NCI-H2081 (cell line): ENCODE measurements around the gene CACNA2D2.
"Not testable (repeated sequence)": the region's sequence is repeated elsewhere in the genome, so short reads cannot be mapped to it uniquely, and the experiment has no call there.

Experiments used
- DNase-seq, 2 experiments: peaks; one replicate each; lab custom pipeline; 2025; lab: John Stamatoyannopoulos, UW

CACNA2D2 gene

DNA sequence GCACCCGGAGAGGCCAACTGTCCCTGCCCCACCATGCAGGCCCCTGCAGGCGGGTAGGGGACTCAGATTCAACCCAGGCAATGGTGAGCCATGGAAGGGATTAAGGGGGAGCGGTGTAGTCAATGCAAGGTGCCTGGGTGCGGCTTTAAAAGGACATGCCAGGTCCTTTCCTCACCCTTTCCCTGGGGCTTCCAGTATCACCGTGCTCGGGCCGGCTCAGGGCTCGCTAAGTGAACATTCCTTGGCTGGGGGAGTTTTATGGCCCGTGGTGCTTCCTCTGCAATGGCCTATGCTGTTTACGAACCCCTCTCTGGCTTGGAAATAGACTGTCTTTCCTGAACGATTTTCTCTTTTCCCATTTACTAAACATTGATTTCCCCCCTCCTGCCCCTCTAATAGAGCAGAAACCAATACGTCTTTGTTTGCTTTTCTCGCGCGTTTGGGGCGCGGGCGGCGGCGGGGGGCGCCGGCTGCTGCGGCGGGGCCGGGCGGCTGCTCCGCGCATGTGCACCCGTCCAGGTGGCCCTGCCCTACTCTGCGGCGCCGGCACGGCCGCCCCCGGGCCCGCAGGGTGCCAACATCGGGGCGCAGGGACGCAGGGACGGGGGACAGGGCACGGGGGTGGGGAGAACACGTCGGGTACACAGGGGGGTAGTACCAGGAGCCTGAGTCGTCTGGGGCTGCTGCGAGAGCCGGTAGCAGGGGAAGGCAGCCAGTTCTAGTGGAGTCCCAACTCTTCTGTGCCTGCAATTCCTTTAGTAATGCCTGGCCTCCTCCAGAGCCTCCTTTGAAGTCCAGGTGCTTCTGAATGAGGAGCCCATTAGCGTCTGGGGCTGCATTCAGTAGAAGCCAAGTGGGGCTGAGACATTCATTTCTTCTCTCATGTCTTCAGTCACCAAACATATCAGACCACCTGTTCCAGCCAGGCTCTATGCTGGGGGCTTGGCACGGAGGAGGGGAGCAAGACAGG, 26.9 kb upstream of the CACNA2D2 start:
- DNase-seq, result no peak

DNA sequence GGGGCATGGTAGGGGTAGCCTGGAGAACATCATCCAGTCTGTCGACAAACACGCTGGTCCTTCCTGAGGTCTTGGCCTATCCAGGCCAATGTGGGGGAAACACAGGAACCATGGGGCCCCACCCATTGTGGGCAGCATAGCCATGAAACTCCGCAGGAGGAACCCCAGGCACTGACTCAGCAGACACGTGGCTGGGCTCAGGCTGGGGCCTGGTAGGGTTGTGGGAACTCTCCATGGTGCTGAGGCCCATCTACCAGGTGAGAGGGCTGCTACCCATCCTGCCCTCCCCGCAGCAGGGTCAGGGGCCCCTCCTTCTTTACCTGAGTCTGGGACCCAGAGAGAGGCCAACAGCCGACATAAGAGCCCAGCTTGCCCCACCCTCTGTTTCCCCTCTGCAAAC, 22.6 kb upstream of the CACNA2D2 start:
- DNase-seq, result no peak

DNA sequence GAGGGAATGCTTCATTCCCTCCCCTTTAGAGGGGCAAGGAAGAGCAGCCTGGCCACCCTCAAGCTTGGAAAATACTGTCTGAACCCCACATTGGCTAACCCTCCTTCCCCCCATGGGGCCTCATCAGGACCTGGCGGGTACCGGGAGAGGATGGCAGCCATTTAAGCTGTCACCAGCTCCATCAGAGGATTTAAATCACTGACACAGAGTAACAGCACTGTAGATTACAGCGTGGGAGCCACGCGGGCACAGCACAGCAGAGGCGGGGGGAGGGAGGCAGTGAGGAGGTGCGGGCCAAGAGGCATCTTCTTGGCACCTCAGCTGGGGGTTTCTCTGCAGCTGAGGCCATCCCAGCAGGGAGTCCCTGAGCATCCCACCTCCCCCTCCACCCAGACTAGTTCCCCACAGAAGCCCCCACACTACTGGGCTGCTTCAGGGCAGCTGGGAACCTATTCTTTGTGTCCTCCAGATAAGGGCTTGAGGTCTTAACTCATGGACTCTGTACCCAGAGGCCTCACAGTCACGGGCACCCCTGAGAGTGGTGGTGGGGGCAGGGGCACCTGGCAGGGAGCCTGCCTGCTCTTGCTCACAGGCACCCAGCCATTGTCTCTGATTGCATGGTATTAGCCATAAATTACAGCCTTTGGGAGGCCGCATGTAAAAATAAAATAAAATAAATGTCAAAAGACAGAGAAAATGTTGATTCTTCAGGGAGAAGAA, 21.9 kb upstream of the CACNA2D2 start:
- peak in 1 of 2 experiments; percentile 15 for DNase-seq

DNA sequence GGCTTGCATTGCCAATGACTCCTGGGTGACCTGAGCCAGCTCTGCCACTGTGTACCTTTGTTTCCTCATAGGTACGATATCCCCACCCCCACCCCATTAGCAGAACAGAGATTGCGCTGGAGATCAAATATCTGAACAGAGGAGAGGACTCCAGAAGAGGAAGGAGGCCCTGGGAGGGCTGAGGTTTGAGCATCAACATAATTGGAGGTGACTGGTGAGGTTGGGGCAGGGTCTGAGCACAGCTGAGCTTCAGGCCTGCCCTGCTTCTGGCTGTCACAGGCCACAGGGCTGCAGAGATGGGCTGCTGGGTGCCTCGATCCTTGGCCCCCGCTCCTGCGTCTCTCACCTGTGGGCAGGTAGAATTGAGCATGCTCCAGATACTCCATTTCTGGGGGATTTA, 21.3 kb upstream of the CACNA2D2 start:
- no peak for DNase-seq

DNA sequence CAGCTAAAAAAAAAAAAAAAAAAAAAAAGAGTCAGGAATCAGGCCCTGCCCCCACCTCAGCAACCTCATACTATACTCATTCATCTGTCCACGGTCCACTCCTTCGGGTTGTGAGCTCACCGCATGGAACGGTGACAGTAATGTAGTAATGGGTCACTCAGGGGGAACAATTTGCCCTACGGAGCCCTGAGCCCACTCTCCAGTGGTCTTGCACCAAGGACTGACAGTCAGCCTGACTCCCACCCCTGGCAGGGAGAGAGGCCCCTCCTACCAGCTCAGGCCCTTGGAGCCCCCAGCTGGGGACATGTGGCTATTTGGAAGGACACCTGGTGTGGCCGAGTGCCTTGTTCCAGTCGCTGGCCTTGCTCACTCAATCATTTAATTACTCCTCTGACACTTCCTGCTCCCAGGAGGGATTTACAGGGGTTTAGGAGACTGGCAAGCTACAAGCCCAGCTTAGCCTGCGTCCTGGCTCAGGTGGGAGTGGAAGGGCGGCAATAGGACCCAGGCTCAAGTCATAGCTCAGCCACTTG, 19.9 kb upstream of the CACNA2D2 start:
- DNase-seq, result peak in 1 of 2 experiments; percentile 6

DNA sequence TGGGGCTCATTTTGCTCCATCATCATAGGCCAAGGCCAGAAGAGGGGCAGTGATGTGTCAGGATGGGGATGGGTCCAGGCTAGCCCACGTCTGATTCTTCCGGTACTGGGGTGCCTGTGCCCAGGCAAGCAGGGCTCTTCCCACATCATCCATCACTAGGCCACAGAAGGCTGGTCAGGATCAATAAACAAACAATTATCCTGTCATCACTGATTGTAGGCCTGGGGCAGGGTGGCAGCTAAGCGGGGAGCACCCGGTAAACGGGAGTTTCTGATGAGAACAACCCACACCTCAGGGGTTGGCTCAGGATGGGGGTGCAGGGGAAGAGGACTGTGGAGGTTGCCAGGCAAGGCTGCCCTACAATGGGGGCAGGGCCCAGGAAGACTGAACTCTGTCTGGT, 18.1 kb upstream of the CACNA2D2 start:
- no peak for DNase-seq

DNA sequence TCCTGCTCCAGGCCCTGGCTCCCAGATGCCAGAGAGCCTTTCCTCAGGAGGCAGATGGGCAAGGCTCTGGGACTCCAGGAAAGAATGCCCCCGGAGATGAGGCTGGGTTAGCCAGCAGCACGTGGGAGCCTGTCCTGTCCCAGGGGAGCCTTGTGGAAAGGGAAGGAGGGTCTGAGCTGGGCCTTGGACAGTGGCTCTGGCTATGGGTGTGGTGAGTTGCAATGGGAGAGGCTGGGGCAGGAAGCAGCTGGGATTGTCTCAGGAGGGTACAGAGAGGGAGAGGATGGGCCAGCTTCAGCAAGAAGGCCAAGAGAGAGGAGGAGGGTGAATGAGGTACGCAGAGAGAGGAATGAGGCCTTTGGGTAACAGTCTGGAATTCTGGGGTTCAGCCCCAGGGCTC, 17.4 kb upstream of the CACNA2D2 start:
- no peak for DNase-seq

DNA sequence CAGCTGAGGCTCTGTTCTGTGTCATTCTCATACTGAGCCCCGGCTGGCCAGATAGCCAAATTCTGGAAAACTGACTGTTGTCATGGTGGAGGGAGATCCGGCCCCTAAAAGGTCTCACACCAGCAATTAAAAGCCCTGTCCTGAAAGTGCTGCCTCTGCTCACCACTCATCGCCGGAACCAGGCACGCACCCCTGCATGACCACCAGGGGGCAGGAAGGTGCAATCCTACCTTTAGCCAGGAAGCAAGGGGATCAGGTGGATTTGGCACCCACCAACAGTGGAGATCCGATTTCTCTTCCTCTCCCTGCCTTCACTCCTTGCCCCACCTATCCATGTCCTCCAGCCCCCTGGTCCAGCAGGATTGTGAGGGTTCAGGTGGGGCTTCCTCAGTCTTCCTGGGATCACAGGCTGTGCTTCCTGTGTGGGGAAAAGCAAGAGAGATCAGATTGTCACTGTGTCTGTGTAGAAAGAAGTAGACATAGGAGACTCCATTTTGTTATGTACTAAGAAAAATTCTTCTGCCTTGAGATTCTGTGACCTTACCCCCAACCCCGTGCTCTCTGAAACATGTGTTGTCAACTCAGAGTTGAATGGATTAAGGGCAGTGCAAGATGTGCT, 16.1 kb upstream of the CACNA2D2 start:
- DNase-seq, result peak; percentile 38 to 50

DNA sequence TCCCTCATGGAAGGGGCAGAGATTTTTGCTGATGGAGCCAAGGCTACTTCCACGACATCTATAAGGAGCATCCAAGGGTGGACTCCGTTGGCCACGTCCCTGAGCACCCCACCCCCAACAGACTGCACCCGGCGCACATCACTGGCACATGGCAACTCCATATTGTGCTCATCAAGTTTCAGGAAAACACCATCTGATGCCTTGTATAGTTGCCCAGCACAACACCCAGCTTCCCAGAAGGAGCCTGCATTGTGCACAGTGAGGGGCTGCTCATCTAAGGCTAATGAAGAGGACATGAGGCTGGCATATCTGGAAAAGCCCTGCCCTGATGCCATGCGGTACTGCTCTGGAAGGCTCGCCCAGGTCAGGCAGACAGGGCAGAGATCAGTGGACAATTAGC, 15.0 kb upstream of the CACNA2D2 start:
- no peak for DNase-seq

DNA sequence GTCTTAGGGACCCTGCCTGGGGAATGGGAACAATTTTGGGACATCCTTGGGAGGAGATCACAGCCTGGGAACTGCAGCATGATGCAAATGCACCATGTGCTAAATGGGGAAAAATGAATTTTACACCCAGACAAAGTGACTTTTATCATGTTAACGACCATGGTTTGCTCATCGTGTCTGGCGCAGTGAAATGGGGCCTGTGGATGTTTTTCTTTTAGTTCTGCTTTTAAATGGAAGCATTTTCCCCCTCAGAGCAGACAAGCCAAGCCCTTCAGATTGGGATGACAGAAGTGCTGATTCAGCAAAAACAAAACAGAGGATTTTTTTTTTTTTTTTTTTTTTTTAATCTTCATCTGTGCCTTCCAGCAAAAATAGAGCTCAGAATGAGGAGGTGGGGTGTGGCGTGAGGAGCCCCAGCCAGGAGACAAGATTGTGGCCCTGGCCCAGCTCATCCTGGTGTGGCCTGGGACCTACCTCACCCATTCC, 14.3 kb upstream of the CACNA2D2 start:
- no peak for DNase-seq

DNA sequence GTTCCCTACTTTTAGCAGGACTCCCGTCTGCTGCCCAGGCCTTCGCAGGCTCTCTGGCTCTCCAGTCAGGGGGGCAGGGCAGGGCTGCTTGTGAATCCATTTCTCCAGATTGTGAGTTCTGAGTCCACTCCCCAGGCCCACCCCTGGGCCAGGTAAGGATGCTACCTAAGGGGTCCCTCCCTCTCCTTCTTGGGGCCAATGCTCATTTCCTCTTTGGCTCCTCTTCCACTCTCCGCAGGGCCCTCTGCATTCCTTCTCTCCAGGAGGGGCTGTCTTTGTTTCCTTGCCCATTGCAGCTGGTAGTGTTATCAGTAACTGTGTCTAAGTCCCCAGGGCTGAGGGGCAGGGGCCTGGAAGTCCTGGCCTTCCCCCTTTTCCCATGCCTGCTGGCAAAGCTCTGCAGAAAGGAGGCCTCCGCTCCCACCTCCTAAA, 13.0 kb upstream of the CACNA2D2 start:
- DNase-seq, result no peak

DNA sequence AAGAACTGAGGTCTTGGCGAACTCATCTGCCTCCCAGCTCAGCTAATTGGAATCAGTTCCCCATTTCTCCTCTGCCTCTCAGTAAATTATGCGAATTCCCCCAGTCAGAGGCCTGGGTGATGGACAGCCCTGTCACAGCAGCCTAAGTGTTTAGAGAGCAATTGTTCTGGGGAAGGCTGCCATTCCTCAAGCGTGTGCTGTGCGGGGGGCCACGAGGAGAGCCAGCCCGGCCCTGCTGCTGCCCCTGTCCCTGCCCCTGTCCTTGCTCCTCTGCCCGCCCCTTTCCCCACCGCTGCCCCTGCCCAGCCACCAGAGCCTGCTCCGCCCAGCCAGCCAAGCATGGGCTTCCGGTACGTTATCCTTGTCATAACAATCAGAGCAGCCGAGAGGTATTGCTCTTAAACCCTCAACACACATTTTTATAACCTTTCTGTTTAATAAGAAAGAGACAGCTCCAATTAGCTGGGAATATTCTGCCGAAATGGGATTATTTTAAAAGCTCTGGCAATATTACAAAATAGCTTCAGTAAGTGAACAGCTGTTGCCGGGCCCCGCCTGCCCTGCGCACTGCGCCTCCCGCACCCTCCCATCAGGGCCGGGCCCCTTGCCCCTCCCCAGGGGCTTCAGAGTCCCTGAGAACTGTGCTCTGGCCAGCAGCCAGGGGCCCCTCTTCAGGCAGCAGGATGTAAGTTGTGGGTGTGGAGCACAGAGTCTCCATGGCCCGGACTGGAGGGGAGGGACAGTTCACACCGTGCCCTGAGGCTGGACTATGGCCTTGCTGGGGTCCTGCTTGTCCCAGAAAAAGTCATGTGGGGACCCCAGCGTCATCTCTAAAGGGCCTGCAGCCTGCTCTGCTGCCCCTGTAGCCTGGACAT, 12.4 kb upstream of the CACNA2D2 start:
- DNase-seq, result peak in 1 of 2 experiments; percentile 5

DNA sequence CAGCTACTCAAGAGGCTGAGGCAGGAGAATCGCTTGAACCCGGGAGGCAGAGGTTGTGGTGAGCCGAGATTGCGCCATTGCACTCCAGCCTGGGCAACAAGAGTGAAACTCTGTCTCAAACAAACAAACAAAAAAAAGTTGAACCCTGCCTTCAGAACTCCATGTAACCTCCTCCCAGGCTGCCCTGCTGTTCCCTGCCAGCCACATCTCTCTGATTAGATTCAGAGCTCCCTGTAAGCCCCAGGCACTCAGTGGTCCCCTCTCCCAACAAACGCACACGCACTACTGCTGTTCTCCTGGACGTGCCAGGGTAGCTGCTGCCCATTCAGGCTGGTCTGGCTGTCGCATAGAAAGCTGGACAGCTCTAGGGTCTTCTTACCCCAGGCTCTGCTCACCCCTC, 9.5 kb upstream of the CACNA2D2 start:
- DNase-seq, result not testable (repeated sequence)

DNA sequence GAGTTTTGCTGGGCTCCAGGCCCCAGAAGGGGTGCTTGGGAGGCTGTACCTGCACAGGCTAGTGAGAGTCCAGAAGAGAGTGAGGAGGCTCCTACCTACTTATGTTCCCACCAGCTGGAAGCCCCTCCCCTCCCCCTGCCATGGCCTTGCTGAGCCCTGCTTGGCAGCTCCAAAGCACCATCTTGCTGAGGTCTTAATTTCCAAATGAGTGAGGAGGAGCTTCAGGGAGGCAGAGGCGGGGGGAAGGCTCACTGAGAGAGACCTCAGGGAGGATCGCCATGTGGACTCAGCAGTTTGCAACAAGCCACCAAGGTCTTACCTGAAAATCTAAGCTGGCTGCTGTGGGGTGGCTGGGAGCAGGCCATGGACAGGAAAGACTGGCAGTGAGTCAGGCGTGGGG, 8.7 kb upstream of the CACNA2D2 start:
- no peak for DNase-seq

DNA sequence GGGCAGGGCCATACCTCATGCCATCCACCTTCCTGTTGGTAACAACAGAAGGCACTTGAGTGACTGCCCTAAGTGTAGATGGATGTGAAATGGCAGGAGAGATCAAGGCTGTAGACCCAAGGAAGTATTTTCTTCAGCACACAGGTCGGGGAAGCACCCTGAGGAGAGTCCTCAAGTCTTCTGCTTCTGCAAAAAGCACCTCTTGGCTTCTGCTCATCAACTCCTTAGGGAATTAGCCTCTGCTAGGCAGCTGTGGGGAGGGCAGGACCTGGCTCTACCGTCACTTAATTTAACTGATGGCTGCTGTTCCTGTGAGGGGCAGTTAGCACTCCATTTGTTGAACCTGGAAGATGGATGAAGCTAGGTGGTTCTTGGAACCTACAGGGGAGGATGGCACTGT, 6.9 kb upstream of the CACNA2D2 start:
- DNase-seq, result no peak

DNA sequence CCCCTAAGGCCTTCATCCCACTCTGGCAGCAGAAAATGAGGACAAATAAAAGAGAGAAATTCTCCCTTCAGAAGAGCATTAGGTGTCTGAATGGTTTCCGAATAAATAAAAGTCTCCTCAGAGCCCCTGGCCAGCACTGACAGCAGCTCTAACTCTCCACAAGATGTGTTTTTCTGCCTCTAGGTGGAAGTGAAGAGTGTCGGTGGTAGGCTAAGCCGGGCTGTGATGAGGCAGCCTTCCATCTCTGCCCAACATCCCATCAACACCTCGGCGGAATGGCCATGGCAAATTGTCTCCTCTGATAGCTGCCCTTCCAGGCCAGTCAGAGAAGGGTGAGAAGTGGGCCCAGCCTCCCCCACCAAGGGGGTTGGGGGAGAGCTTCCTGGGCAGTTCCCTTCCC, 6.3 kb upstream of the CACNA2D2 start:
- DNase-seq, result no peak

DNA sequence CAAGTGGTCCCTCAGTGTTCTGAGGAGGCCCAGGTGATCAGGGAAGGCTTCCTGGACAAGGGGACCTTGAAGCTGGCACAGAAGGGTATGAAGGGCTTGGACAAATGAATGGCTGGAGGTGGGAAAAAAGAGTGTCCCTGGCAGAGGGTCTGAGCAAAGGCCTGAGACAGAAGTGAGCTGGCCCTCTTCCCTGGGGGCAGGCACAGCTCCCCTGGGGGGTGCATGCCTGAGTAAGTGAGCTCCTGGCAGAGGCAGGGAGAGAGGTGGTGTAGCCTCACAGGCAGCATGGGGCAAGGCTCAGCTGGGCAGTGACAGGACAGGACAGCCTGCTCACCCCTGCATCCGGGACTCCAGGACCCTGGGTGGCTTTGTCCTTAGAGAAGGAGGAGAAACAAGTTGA, 5.4 kb upstream of the CACNA2D2 start:
- DNase-seq, result no peak

DNA sequence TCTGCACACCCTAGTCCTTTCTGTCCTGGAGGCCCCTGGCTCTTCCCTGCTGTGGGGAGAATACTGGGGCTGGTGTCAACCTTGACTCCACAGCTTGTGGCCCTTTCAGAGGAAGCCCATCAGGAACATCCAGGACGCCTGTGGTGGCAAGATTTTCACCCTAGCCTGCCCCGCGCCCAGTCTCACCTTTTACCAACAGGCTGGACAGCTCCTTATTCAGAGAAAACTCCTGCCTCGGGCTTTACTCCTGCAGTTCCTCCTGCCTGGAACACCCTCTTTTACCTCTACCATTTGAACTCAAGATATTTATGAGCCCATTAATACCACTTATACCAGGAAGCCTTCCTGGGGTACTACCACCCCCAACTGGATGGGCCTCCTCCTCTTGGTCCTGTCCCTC, 2.7 kb upstream of the CACNA2D2 start:
- no peak for DNase-seq

DNA sequence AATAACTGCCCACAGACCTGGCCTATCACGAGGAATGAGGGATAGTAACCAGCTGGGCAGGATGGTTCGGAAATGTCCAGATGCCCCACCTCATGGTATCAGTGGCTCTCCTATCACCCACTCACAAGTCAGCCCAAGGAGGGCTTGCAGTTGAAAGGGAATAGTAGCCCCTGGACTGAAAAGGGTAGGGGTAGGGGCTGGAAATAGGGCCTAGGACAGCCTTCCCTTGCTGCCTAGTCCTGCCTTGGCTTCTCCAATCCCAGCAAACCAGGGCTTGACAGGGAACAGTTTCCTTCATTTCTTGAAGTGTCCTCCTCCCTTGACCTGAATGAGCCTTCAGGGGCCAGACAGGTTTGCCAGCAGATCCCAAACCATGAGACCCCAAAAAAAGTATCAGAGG, 1.2 kb upstream of the CACNA2D2 start:
- no peak for DNase-seq

DNA sequence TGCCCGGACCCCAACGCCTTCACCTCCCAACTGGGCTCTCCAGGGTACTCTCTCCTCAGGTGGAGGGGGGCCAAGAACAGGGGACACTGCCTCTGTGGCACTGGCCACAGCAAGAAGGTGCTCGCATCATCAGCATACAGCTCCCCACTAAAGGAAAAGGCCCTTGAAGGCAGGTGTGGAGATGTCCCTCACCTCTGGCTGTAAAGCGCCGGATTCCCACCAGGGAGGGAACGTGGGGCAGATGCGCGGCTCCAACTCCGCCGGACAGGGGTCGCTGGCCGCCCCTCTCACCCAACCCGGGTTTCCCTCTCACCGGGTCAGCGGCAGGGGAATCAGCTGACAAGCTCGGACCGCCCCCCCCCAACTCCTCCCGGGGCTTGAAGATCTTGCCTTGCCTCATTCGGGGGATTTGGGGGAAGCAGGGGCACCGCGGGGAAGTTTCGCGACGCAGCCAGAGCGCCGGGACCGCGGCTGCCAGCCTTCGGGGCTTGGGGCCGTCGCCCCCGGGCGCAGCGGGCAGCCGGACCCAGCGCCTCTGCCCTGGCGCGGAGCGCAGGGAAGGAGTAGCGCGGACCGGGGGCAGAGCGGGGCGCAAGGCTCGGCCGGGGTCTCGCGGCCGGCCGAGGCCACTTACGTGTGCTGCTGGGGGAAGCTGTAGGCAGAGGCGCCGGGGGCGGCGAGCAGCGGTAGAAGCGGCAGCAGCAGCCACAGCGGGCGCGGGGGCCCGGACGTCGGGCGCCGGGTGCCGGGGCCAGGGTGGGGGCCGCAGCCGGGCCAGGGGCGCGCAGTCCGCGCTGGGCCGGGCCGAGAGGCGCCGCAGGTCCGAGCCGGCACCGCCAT, 630 bp downstream of the CACNA2D2 start:
- no peak for DNase-seq
